Measurements from ENCODE around the gene ASMTL. TPM values are rescaled to one million over a fixed set of nuclear protein-coding genes. Genes with fewer than 3 reads are reported as not detected.
"Not testable (repeated sequence)": the region's sequence is repeated elsewhere in the genome, so short reads cannot be mapped to it uniquely, and the experiment has no call there.

ASMTL gene
- total RNA-seq, 1 experiment from 2014 or later: 18.4 TPM

DNA sequence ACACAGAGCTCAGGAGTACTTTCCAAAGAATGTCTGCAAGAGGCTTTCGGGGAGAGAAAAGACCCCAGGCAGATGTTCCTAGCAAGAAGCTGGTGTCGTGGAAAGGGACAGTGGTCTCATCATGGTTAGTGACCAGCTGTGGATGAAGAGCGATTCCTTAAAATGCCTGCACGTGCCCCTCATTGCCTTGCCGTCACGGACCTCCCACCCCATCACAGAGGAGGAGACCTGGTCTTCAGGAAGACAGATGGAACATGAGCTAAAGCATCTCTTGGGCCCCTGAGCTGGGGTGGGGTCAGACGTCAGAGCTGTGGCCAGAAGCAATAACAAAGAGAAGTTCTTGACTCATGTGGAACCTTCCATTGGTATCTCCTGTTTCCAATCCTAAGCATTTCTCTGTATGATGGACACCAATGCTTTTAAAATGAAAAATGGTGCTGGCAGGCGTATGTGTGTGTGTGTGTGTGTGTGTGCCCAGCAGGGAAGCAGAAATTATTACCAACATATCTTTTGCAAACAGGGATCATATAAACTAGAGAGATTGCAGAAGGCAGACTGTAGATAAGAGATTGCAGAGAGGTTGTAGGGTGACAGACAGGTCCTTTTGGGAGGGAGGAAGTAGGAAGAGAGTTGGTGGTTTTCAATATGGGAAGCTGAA is 25.2 kb upstream of the ASMTL start:
- Histone ChIP-seq H2AFZ (ENCODE audit: low read length) (no peak overlapping the region), H3K9ac (ENCODE audit: low read length) (no peak overlapping the region), H3K79me2 (ENCODE audit: low read length) (peaks cover 57% of the 10 kb centered on the region), H3K4me3 (ENCODE audit: low read length) (no peak overlapping the region), H3K36me3 (ENCODE audit: insufficient read depth, low read length) (peaks cover 43% of the 10 kb centered on the region), H3K9me2 (replicated peaks; ENCODE audit: insufficient read depth, low read length) (no peaks in the 10 kb centered on the region), H3K27me3 (ENCODE audit: low read length) (no peaks in the 10 kb centered on the region), H3K9me3 (ENCODE audit: low read length) (no peaks in the 10 kb centered on the region), H4K20me1 (ENCODE audit: insufficient read depth, low read depth, low read length) (no peaks in the 10 kb centered on the region), H3K27ac (ENCODE audit: low read length) (peak overlapping the region; percentile 100), H3K4me2 (ENCODE audit: low read depth, low read length, poor library complexity, severe bottlenecking) (no peak overlapping the region), H3K4me1 (ENCODE audit: low read length) (peaks cover 53% of the 10 kb centered on the region)
- no peak for DNase-seq

DNA sequence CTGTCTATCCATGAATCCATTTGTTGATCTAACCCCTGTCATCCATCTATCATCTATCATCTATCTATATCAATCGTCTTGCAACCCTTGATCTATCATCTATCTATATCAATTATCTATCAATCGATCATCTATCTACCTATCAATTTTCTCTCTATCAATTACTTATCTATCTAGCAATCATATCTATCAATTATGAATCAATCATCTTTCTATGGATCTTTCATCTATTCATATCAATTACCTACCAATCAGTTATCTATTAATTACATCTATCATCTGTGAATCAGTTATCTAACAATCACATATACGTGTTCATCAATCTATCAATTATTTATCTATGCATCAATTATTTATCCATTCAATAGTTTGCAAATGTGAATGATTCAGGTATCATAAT is 24.5 kb upstream of the ASMTL start:
- Histone ChIP-seq H3K27ac (ENCODE audit: low read length) (peak overlapping the region; percentile 100), H4K20me1 (ENCODE audit: insufficient read depth, low read depth, low read length) (no peaks in the 10 kb centered on the region), H3K4me2 (ENCODE audit: low read depth, low read length, poor library complexity, severe bottlenecking) (no peak overlapping the region), H3K9ac (ENCODE audit: low read length) (no peak overlapping the region), H3K27me3 (ENCODE audit: low read length) (no peaks in the 10 kb centered on the region), H3K9me2 (replicated peaks; ENCODE audit: insufficient read depth, low read length) (no peaks in the 10 kb centered on the region), H3K4me1 (ENCODE audit: low read length) (peaks cover 55% of the 10 kb centered on the region), H3K4me3 (ENCODE audit: low read length) (no peak overlapping the region), H3K36me3 (ENCODE audit: insufficient read depth, low read length) (peaks cover 43% of the 10 kb centered on the region), H3K79me2 (ENCODE audit: low read length) (peaks cover 57% of the 10 kb centered on the region), H2AFZ (ENCODE audit: low read length) (no peak overlapping the region), H3K9me3 (ENCODE audit: low read length) (no peaks in the 10 kb centered on the region)
- DNase-seq: no peak

DNA sequence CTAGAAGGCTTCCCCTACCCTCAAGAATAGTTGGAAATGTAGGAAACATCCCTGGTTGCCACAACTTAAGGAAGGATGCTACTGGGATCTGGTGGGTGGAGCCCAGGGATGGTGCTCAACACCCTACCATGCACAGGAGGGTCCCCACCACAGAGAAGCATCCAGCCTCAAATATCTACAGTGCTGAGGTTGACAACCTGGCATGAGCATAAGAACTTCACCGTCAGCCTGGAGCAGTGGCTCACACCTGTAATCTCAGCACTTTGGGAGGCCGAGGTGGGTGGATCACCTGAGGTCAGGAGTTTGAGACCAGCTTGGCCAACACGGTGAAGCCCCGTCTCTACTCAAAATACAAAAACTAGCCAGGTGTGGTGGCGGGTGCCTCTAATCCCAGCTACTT is 24.0 kb upstream of the ASMTL start:
- H2AFZ ChIP-seq (ENCODE audit: low read length): no peak overlapping the region
- H3K9me3 ChIP-seq (ENCODE audit: low read length): no peaks in the 10 kb centered on the region
- no peak overlapping the region for H3K4me2 ChIP-seq (ENCODE audit: low read depth, low read length, poor library complexity, severe bottlenecking)
- DNase-seq: no peak
- H3K4me1 ChIP-seq (ENCODE audit: low read length): peaks cover 55% of the 10 kb centered on the region
- no peak overlapping the region for H3K4me3 ChIP-seq (ENCODE audit: low read length)
- peaks cover 62% of the 10 kb centered on the region for H3K79me2 ChIP-seq (ENCODE audit: low read length)
- no peaks in the 10 kb centered on the region for H4K20me1 ChIP-seq (ENCODE audit: insufficient read depth, low read depth, low read length)
- no peaks in the 10 kb centered on the region for H3K9me2 ChIP-seq (replicated peaks; ENCODE audit: insufficient read depth, low read length)
- H3K36me3 ChIP-seq (ENCODE audit: insufficient read depth, low read length): peaks cover 43% of the 10 kb centered on the region
- H3K27ac ChIP-seq (ENCODE audit: low read length): peak overlapping the region; percentile 100; the same call in 1 of the 2 replicates
- H3K9ac ChIP-seq (ENCODE audit: low read length): no peak overlapping the region
- H3K27me3 ChIP-seq (ENCODE audit: low read length): no peaks in the 10 kb centered on the region

DNA sequence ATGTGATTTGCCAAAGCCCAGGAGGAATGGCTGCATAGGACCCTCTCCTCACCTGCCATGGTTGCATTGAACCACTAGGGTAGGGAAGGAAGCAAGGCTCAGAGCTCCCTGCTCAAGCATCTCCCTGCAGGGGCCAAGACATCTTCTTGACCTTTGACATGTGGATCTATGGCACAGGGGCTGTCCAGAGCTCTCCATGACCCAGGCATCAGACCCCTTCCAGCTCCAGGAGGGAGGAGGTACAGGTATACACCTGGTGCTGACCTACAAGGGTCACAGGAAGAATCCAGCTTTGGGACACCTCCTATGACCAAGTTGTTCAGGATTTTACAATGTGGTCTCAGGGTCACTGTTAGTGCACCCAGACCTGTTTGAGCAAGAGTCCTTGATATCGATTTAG is 23.2 kb upstream of the ASMTL start:
- H3K4me1 ChIP-seq (ENCODE audit: low read length): peaks cover 55% of the 10 kb centered on the region
- no peak overlapping the region for H3K4me2 ChIP-seq (ENCODE audit: low read depth, low read length, poor library complexity, severe bottlenecking)
- H3K4me3 ChIP-seq (ENCODE audit: low read length): no peak overlapping the region
- peak overlapping the region; percentile 48; the same call in 1 of the 2 replicates for H3K27ac ChIP-seq (ENCODE audit: low read length)
- H3K9me3 ChIP-seq (ENCODE audit: low read length): no peaks in the 10 kb centered on the region
- H3K9me2 ChIP-seq (replicated peaks; ENCODE audit: insufficient read depth, low read length): no peaks in the 10 kb centered on the region
- peaks cover 43% of the 10 kb centered on the region for H3K36me3 ChIP-seq (ENCODE audit: insufficient read depth, low read length)
- peaks cover 67% of the 10 kb centered on the region for H3K79me2 ChIP-seq (ENCODE audit: low read length)
- no peak overlapping the region for H3K9ac ChIP-seq (ENCODE audit: low read length)
- no peaks in the 10 kb centered on the region for H3K27me3 ChIP-seq (ENCODE audit: low read length)
- H2AFZ ChIP-seq (ENCODE audit: low read length): no peak overlapping the region
- DNase-seq: no peak
- no peaks in the 10 kb centered on the region for H4K20me1 ChIP-seq (ENCODE audit: insufficient read depth, low read depth, low read length)

DNA sequence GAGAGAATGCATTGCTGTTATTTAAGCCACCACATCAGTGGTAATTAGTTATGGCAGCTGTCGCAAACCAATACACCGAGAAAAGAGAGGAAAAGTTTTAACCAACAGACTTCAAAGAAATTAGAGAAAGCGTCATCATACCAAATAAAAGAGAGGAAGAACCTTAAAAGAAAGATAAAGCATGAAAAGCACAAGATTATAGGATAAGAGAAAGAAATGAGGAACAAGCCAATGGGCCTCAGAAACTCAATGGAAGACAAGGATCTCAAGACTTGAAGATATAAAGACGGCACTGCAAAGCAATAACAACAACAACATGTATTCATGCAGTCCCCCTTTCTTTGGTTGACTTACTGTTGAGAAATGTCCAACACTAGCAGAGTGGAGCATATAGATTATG is 22.8 kb upstream of the ASMTL start:
- H3K4me2 ChIP-seq (ENCODE audit: low read depth, low read length, poor library complexity, severe bottlenecking): no peak overlapping the region
- peaks cover 57% of the 10 kb centered on the region for H3K4me1 ChIP-seq (ENCODE audit: low read length)
- no peak overlapping the region for H3K4me3 ChIP-seq (ENCODE audit: low read length)
- no peak overlapping the region for H2AFZ ChIP-seq (ENCODE audit: low read length)
- no peaks in the 10 kb centered on the region for H3K9me2 ChIP-seq (replicated peaks; ENCODE audit: insufficient read depth, low read length)
- H3K36me3 ChIP-seq (ENCODE audit: insufficient read depth, low read length): peaks cover 43% of the 10 kb centered on the region
- H3K9ac ChIP-seq (ENCODE audit: low read length): no peak overlapping the region
- H3K27ac ChIP-seq (ENCODE audit: low read length): peak overlapping the region; percentile 48; the same call in 1 of the 2 replicates
- no peaks in the 10 kb centered on the region for H3K9me3 ChIP-seq (ENCODE audit: low read length)
- no peaks in the 10 kb centered on the region for H4K20me1 ChIP-seq (ENCODE audit: insufficient read depth, low read depth, low read length)
- no peak for DNase-seq
- peaks cover 67% of the 10 kb centered on the region for H3K79me2 ChIP-seq (ENCODE audit: low read length)
- no peaks in the 10 kb centered on the region for H3K27me3 ChIP-seq (ENCODE audit: low read length)

DNA sequence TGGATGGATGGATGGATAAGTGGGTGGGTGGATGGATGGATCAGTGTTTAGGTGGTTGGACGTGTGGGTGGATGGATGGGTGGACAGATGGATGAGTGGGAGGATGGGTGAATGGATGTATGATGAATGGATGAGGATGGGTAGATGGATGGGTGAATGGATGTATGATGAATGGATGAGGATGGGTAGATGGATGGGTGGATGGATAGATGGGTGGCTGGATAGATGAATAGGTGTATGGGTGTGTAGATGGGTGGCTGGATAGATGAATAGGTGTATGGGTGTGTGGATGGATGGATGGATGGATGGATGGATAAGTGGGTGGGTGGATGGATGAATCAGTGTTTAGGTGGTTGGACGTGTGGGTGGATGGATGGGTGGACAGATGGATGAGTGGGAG is 21.9 kb upstream of the ASMTL start:
- not testable (repeated sequence) for DNase-seq; H3K4me2 ChIP-seq (ENCODE audit: low read depth, low read length, poor library complexity, severe bottlenecking); H3K4me3 ChIP-seq (ENCODE audit: low read length); H3K27ac ChIP-seq (ENCODE audit: low read length); H3K27me3 ChIP-seq (ENCODE audit: low read length); H3K9me3 ChIP-seq (ENCODE audit: low read length); H2AFZ ChIP-seq (ENCODE audit: low read length); H3K9me2 ChIP-seq (replicated peaks; ENCODE audit: insufficient read depth, low read length); H4K20me1 ChIP-seq (ENCODE audit: insufficient read depth, low read depth, low read length); H3K9ac ChIP-seq (ENCODE audit: low read length)
- peaks cover 43% of the 10 kb centered on the region for H3K36me3 ChIP-seq (ENCODE audit: insufficient read depth, low read length)
- H3K4me1 ChIP-seq (ENCODE audit: low read length): peaks cover 57% of the 10 kb centered on the region
- H3K79me2 ChIP-seq (ENCODE audit: low read length): peaks cover 59% of the 10 kb centered on the region

DNA sequence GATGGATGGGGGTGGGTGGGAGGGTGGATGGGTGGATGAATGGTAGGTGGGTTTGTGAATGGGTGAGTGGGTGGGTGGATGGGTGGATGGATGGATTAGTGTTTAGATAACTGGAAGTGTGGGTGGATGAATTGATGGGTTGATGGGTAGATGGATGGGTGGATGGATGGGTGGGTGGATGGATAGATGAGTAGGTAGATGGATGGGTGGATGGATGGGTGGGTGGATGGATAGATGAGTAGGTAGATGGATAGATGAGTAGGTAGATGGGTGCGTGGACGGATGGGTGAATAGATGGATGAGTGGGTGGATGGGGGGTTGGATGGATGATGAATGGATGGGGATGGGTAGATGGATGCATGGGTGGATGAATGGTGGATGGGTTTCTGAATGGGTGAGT is 20.3 kb upstream of the ASMTL start:
- Histone ChIP-seq H3K4me1 (ENCODE audit: low read length) (peaks cover 54% of the 10 kb centered on the region), H3K79me2 (ENCODE audit: low read length) (peaks cover 44% of the 10 kb centered on the region)
- no peak for DNase-seq

DNA sequence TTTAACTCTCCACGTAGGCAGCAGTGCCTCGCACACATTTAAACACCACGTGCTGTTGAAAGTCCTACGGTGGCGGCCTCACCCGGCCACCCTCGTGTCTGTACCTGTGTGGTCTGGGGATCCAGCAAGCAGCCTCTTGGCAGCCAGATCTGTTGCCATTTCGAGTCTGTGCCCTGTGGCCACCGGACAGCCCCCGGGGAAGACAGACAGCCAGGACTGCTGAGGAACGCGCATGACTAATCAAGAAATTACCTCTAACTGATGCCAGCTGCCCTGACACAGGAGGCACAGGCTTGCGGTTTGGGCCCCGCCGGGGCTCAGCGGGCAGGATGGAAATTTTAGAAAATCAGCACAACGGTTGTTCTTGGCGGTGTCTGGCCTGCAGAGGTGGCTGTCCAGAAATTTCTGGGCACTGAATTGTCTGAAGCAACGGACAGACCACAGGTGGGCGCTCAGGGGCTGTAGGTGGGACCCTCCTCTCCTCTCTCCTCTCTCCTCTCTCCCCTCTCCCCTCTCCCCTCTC is 15.6 kb upstream of the ASMTL start:
- no peak overlapping the region for H3K4me3 ChIP-seq (ENCODE audit: low read length)
- H3K9me2 ChIP-seq (replicated peaks; ENCODE audit: insufficient read depth, low read length): no peaks in the 10 kb centered on the region
- no peaks in the 10 kb centered on the region for H3K9me3 ChIP-seq (ENCODE audit: low read length)
- peak; percentile 96 for DNase-seq
- H3K4me1 ChIP-seq (ENCODE audit: low read length): peaks cover 58% of the 10 kb centered on the region
- H3K27me3 ChIP-seq (ENCODE audit: low read length): no peaks in the 10 kb centered on the region
- H3K4me2 ChIP-seq (ENCODE audit: low read depth, low read length, poor library complexity, severe bottlenecking): peak overlapping the region; percentile 43
- H4K20me1 ChIP-seq (ENCODE audit: insufficient read depth, low read depth, low read length): peaks cover 33% of the 10 kb centered on the region
- H2AFZ ChIP-seq (ENCODE audit: low read length): no peak overlapping the region
- peaks cover 18% of the 10 kb centered on the region for H3K79me2 ChIP-seq (ENCODE audit: low read length)
- peak overlapping the region; percentile 44 for H3K9ac ChIP-seq (ENCODE audit: low read length)
- H3K36me3 ChIP-seq (ENCODE audit: insufficient read depth, low read length): peaks cover 33% of the 10 kb centered on the region
- H3K27ac ChIP-seq (ENCODE audit: low read length): peak overlapping the region; percentile 93

More for the DNA sequence above, 20.3 kb upstream of the ASMTL start:
- no peak overlapping the region for H3K27ac ChIP-seq (ENCODE audit: low read length)
- no peaks in the 10 kb centered on the region for H3K9me3 ChIP-seq (ENCODE audit: low read length)
- H3K4me2 ChIP-seq (ENCODE audit: low read depth, low read length, poor library complexity, severe bottlenecking): no peak overlapping the region
- H3K9me2 ChIP-seq (replicated peaks; ENCODE audit: insufficient read depth, low read length): no peaks in the 10 kb centered on the region
- H3K4me3 ChIP-seq (ENCODE audit: low read length): no peak overlapping the region
- H4K20me1 ChIP-seq (ENCODE audit: insufficient read depth, low read depth, low read length): no peaks in the 10 kb centered on the region
- H3K9ac ChIP-seq (ENCODE audit: low read length): no peak overlapping the region
- H3K36me3 ChIP-seq (ENCODE audit: insufficient read depth, low read length): peaks cover 30% of the 10 kb centered on the region
- H2AFZ ChIP-seq (ENCODE audit: low read length): no peak overlapping the region
- no peaks in the 10 kb centered on the region for H3K27me3 ChIP-seq (ENCODE audit: low read length)
